NOMO-1 (cell line): ENCODE measurements around the gene XPO1.
"Not testable (repeated sequence)": the region's sequence is repeated elsewhere in the genome, so short reads cannot be mapped to it uniquely, and the experiment has no call there.

ENCODE experiments used
- DNase-seq, 2 experiments: peaks; one replicate each; lab custom pipeline; 2025; ENCODE audit not compliant: unreplicated experiment in 2 of 2; lab: John Stamatoyannopoulos, UW

XPO1 gene

GRCh38 chr2:61470122-61470951 is 67.8 kb downstream of the XPO1 start:
- DNase-seq = peak; percentile 59 to 78

GRCh38 chr2:61469424-61470121 is 68.6 kb downstream of the XPO1 start:
- DNase-seq = peak; percentile 9 to 20

GRCh38 chr2:61468231-61468630 is 69.9 kb downstream of the XPO1 start:
- DNase-seq = not testable (repeated sequence)

- DNase-seq = no peak
These were observed 73.1 kb downstream of the XPO1 start for GRCh38 chr2:61465045-61465444.

- DNase-seq = no peak
These were observed 74.2 kb downstream of the XPO1 start for GRCh38 chr2:61463769-61464475.

GRCh38 chr2:61461404-61461803 is 76.8 kb downstream of the XPO1 start:
- DNase-seq = no peak

GRCh38 chr2:61460163-61460562 is 78.0 kb downstream of the XPO1 start:
- no peak for DNase-seq

- DNase-seq = no peak
These were observed 81.3 kb downstream of the XPO1 start for GRCh38 chr2:61456746-61457420.

- DNase-seq = no peak
These were observed 81.9 kb downstream of the XPO1 start for GRCh38 chr2:61456070-61456745.

- DNase-seq = not testable (repeated sequence)
These were observed 83.2 kb downstream of the XPO1 start for GRCh38 chr2:61454972-61455371.

- DNase-seq = no peak
These were observed 83.8 kb downstream of the XPO1 start for GRCh38 chr2:61454383-61454782.

- no peak for DNase-seq
These were observed 85.8 kb downstream of the XPO1 start for GRCh38 chr2:61452392-61452791.

GRCh38 chr2:61451178-61451577 is 87.0 kb downstream of the XPO1 start:
- no peak for DNase-seq

GRCh38 chr2:61450144-61450543 is 88.0 kb downstream of the XPO1 start:
- peak; percentile 28 to 57 for DNase-seq

- no peak for DNase-seq
These were observed 89.9 kb downstream of the XPO1 start for GRCh38 chr2:61448229-61448628.

- DNase-seq = not testable (repeated sequence)
These were observed 91.2 kb downstream of the XPO1 start for GRCh38 chr2:61446971-61447370.

GRCh38 chr2:61443342-61444041 is 94.7 kb downstream of the XPO1 start:
- peak; percentile 84 to 98 for DNase-seq

- DNase-seq = no peak
These were observed 98.7 kb downstream of the XPO1 start for GRCh38 chr2:61439241-61440002.

- DNase-seq = no peak
These were observed 99.5 kb downstream of the XPO1 start for GRCh38 chr2:61438670-61439069.
